GM04503 (cell line): ENCODE measurements around the gene AGR3.
"Not testable (repeated sequence)": the region's sequence is repeated elsewhere in the genome, so short reads cannot be mapped to it uniquely, and the experiment has no call there.

Source experiments
- DNase-seq: peaks from one replicate; pipeline ENCODE4 v3.0.0-alpha.2; 2012; ENCODE audit warnings: low read depth

Gene AGR3

GRCh38 chr7:16891338-16891737, 9.6 kb upstream of the AGR3 start:
- DNase-seq = peak; percentile 19

DNA sequence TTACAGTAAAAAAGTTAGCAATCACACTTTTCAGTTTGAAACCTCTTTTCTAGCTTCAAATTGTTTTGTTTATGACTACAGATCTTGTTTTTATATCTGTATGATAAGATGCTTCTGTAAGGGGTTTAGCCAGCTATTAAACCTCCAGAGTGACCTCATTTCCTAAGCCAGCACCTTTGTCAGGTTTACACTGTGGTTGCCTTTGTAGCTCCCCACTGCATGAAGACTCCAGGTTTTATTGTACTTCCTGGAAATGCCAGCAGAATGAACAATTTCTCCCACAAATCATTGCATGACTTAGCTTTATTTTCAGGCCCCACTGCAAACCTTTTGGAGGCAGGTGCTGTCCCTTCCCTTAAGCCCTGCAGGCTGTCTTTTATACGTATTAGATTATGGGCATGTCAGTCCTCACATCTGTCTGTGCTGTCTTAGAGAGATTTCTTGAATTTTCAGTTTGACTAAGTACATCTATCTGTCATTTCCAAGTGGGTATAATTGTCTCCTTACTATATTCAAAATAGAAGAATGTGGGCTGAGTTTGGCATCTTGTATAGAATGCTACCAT, 8.2 kb upstream of the AGR3 start:
- DNase-seq = no peak

- DNase-seq = no peak
Observed at GRCh38 chr7:16889305-16889704, 7.5 kb upstream of the AGR3 start.

DNA sequence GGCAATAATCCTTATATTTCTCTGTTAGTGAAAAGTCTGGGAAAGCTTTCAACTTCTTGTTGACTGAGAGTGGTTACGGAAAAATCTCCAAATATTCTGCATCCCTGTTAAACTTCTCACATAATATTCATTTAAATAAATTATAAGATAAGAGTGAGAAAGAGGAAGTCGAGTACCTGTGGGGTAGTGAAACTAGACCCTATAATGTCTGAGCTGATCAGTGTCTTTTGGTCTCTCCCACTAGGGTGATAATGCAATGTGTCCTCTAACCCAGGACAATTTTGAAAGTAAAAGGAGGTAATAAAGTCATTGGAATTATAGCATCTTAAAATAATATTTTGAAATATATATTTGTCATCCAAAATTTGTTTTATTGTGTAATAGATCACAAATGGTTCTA, 2.1 kb upstream of the AGR3 start:
- DNase-seq = no peak

- DNase-seq = no peak
Observed at GRCh38 chr7:16880554-16880953, 1.2 kb downstream of the AGR3 start.

GRCh38 chr7:16879181-16879580, 2.6 kb downstream of the AGR3 start:
- no peak for DNase-seq

- no peak for DNase-seq
Observed at GRCh38 chr7:16875861-16876260, 5.9 kb downstream of the AGR3 start.

DNA sequence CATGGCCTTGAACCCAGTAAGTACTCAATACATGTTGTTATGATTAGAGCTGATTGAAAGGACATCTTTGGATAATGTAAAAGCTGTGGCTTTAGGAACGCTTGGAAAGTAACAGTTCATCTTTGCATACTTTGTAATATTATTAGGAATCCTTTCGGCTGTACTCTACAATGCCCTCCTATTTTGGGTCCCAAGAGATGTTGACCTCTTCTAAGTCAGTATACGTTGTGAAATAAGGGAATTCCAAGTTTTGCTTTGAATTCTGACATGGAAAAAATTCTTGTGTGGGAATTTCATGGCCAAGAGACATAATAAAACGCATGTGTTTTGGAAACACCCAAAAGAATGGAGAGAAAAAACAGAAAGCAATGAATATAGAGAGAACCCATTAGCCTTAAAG, 7.7 kb downstream of the AGR3 start:
- no peak for DNase-seq

- DNase-seq = no peak
Observed at GRCh38 chr7:16867328-16867727, 14.5 kb downstream of the AGR3 start.

DNA sequence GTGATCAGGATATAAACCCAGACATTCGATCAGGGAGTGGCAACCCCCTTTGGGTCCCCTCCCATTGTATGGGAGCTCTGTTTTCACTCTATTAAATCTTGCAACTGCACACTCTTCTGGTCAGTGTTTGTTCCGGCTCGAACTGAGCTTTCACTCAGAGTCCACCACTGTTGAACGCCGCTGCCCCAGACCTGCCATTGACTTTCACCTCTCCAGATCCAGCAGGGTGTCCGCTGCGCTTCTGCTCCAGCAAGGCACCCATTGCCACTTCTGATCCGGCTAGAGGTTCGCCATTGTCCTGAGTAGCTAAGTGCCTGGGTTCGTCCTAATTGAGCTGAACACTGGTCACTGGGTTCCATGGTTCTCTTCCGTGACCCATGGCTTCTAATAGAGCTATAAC, 28.6 kb downstream of the AGR3 start:
- DNase-seq = not testable (repeated sequence)

DNA sequence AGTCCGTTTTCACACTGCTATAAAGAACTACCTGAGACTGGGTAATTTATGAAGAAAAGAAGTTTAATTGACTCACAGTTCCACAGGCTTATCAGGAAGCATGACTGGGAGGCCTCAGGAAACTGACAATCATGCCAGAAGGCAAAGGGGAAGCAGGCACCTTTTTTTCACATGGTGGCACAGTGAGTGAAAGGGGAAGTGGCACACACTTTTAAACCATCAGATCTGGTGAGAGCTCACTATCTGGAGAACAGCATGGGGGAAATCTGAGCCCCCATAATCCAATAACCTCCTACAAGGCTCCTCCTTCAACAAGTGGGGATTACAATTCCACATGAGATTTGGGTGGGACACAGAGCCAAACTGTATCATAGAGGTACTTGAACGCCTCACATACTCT, 30.0 kb downstream of the AGR3 start:
- DNase-seq = no peak

DNA sequence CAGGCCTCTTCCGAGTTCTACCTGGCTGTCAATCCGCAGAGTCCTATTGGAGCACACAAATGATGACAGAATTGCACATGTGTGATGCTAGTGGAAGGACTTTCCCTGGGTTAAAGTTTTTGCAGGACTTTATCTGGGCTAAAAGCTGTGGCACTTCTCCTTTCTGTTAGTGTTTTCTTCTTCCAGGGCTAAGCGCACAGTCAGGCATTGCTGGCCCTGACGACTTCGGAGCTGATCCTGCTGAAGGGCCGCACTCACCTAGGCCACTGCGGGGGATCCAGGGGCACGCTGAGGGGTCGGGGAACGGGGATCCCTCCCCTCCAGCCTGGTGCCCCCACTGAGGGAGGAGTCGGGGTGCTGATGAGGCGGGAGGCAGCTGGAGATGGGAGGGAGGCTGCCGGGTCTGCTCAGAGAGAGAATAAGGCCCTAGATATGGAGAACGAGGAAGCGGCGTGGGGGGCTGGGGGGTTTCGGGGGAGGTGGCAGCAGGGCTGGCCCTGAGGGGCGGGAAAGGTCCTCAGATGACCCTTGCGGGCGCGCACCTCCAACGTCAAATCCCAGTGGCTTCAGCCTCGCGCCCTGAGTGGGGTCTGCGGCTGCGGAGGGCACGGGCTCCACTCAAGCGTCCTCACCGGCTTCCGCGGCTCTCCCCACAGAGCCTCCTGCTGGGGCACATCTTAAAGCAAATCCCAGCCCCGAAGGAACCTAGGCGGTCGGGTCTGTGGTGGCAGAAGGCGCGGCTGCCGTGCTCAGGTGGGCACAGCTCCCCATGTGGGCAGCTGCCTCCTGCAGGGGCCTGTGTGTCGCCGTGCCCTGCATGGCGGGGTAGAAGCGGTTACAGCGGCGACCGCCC, 30.9 kb downstream of the AGR3 start:
- DNase-seq = no peak

DNA sequence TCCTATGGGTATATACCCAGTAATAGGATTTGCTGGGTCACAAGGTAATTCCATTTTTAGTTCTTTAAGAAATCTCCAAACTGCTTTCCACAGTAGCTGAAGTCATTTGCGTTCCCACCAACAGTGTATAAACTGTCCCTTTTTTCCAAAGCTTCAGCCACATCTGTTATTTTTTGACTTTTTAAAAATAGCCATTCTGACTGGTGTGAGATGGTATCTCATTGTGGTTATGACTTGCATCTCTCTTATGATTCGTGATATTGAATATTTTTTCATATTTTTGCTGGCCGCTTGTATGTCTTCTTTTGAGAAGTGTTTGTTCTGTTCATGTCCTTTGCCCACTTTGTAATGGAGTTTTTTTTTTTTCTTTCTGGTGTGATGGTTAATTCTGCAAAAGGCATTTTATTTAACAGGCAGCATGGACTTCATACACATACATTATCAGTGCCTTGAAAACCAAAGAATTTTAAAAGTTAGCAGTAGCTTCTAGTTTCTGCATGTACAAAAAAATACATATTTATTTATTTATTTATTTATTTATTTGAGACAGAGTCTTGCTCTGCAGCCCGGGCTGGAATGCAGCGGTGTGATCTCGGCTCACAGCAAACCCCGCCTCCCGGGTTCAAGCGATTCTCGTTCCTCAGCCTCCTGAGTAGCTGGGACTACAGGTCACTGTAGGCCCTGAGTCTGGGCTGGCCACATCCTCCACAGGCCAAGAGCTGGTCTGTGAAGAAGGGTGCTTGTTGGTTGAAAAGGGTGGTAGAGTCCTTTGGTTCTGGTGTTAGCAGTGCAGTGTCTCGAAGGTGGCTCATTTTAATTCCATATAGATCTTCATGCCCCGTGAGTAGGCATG, 32.3 kb downstream of the AGR3 start:
- no peak for DNase-seq

GRCh38 chr7:16847381-16847860, 34.4 kb downstream of the AGR3 start:
- DNase-seq = no peak

GRCh38 chr7:16846601-16847165, 35.1 kb downstream of the AGR3 start:
- no peak for DNase-seq

GRCh38 chr7:16845746-16846145, 36.0 kb downstream of the AGR3 start:
- DNase-seq = no peak

DNA sequence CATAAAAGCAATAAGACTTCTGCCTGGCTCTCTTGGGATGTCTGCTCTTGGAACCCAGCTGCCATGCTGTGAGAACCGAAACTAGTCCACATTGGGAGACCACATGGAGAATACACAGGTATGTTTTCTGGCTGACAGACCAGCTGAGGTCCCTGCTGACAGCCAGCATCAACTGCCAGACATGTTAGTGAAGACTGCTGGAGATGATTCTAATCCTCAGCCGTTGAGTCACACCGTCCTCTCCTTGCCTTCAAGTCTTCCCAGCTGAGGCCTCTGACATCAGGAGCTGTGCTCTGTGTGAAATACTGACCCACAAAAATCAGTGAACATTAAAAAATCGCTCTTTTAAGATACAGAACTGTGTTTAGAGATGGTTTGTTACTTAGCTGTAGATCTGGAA, 40.1 kb downstream of the AGR3 start:
- no peak for DNase-seq

DNA sequence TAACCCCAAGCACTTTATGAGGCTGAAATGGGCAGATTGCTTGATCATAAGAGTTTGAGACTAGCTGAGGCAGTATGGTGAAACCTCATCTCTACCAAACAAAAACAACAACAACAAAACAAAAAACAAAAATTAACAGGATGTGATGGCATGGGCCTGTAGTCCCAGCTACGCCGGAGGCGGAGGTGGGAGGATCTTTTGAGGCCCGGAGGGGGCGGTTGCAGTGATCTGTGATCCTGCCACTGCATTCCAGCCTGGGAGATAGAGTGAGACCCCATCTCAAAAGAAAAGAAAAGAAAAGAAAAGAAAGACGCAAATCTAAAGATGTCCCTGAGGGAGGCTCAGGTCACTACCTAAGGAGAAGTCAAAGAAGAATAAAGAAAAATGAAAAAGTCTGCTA, 41.7 kb downstream of the AGR3 start:
- DNase-seq = no peak

- peak; percentile 31 for DNase-seq
Observed at GRCh38 chr7:16839646-16840045, 42.1 kb downstream of the AGR3 start.

GRCh38 chr7:16838891-16839290, 42.9 kb downstream of the AGR3 start:
- no peak for DNase-seq

- DNase-seq = no peak
Observed at GRCh38 chr7:16838386-16838785, 43.4 kb downstream of the AGR3 start.

DNA sequence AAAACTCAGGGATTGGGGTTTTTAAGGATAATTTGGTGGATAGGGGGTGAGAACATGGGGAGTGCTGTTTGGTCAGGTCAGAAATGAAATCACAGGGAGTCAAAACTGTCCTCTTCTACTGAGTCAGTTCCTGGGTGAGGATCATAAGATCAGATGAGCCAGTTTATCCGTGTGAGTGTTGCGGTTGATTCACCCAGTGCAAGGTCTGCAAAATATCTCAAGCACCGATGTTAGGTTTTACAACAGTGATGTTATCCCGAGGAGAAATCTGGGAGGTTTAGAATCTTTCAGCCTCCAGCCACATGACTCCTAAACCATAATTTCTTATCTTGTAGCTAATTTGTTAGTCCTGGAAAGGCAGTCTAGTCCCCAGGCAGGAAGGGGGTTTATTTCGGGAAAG, 45.3 kb downstream of the AGR3 start:
- DNase-seq = no peak
